HG03097 (cell line): ENCODE results near the gene TRAPPC3.

Source experiments
- ATAC-seq: cut with Tn5 transposase; IDR thresholded peaks from one replicate; pipeline ENCODE4 v1.9.1; 2021; ENCODE audit not compliant: unreplicated experiment, low FRiP score

The TRAPPC3 gene

GRCh38 chr1:36107394-36107793, 41.9 kb downstream of the TRAPPC3 start:
- no peak for ATAC-seq

GRCh38 chr1:36106269-36106668, 43.0 kb downstream of the TRAPPC3 start:
- no peak for ATAC-seq

- ATAC-seq = no peak
Observed at GRCh38 chr1:36101546-36101945, 47.7 kb downstream of the TRAPPC3 start.

GRCh38 chr1:36100376-36100775, 48.9 kb downstream of the TRAPPC3 start:
- no peak for ATAC-seq

- ATAC-seq = no peak
Observed at GRCh38 chr1:36099681-36100341, 49.5 kb downstream of the TRAPPC3 start.

GRCh38 chr1:36098650-36099365, 50.5 kb downstream of the TRAPPC3 start:
- no peak for ATAC-seq

GRCh38 chr1:36097693-36098585, 51.3 kb downstream of the TRAPPC3 start:
- ATAC-seq = no peak

- no peak for ATAC-seq
Observed at GRCh38 chr1:36096500-36097432, 52.5 kb downstream of the TRAPPC3 start.

- ATAC-seq = no peak
Observed at GRCh38 chr1:36095760-36096405, 53.4 kb downstream of the TRAPPC3 start.

GRCh38 chr1:36094621-36095061, 54.6 kb downstream of the TRAPPC3 start:
- ATAC-seq = no peak

GRCh38 chr1:36093929-36094328, 55.4 kb downstream of the TRAPPC3 start:
- no peak for ATAC-seq

GRCh38 chr1:36093226-36093625, 56.1 kb downstream of the TRAPPC3 start:
- ATAC-seq = no peak

GRCh38 chr1:36092798-36093185, 56.5 kb downstream of the TRAPPC3 start:
- no peak for ATAC-seq

GRCh38 chr1:36092166-36092797, 57.0 kb downstream of the TRAPPC3 start:
- ATAC-seq = no peak

- no peak for ATAC-seq
Observed at GRCh38 chr1:36091698-36092097, 57.6 kb downstream of the TRAPPC3 start.

- ATAC-seq = no peak
Observed at GRCh38 chr1:36091141-36091540, 58.1 kb downstream of the TRAPPC3 start.

GRCh38 chr1:36089393-36090121, 59.7 kb downstream of the TRAPPC3 start:
- ATAC-seq = no peak

GRCh38 chr1:36088577-36089392, 60.5 kb downstream of the TRAPPC3 start, which contains the start of gene ADPRS:
Gene ADPRS (plus strand): TSS chr1:36088892. CDS start chr1:36088905, 13 bp downstream.
- ATAC-seq = peak; percentile 82
